GM12878 (cell line): ENCODE results near the gene OGFOD2. TPM values are rescaled to one million over a fixed set of nuclear protein-coding genes. Genes with fewer than 3 reads are reported as not detected.

Experiments used
- ATAC-seq: fragments of 200-7000 bp; cut with Tn5 transposase; 3 replicates; pipeline ENCODE4 v1.9.1; 2020; ENCODE audit warnings: mild to moderate bottlenecking, moderate library complexity
- BruUV-seq: library from RNA; stranded (reverse); fragments of 400-500 nt; replicated peaks from 2 replicates; lab custom pipeline; 2021; lab: Mats Ljungman, UMichigan
- CTCF ChIA-PET: fragments of 300-600 bp; sonication (Branson Sonifier 250); formaldehyde crosslinking; extraction: SDS; loops from one replicate; lab custom pipeline; 2021; ENCODE audit warnings: inconsistent platforms; lab: Yijun Ruan, JAX
- POLR2A ChIA-PET: fragments of 350-600 bp; formaldehyde crosslinking; extraction: SDS; loops from one replicate; lab custom pipeline; 2021; ENCODE audit warnings: inconsistent platforms; lab: Charles Lee
- RAD21 ChIA-PET: fragments of 300-600 bp; sonication (Branson Sonifier 250); formaldehyde crosslinking; loops from one replicate; lab custom pipeline; 2023; ENCODE audit warnings: antibody characterized with exemption; ENCODE audit not compliant: unreplicated experiment; lab: Charles Lee
- SMC1A ChIA-PET: fragments of 300-600 bp; sonication (Branson Sonifier 250); formaldehyde crosslinking; loops from one replicate; lab custom pipeline; 2023; ENCODE audit not compliant: unreplicated experiment, uncharacterized antibody; lab: Charles Lee
- DNase-seq: peaks from one replicate; pipeline ENCODE4 v3.0.0-alpha.2; 2011; ENCODE audit warnings: low read depth, low spot score
- FAIRE-seq: peaks from 3 replicates; lab custom pipeline; 2011; peaks lifted over from hg19 to GRCh38; lab: Jason Lieb, UNC
- H2AFZ ChIP-seq: 2 replicates; pipeline ENCODE4 v1.6.0; 2011; ENCODE audit warnings: low read depth, low read length, control low read depth; ENCODE audit not compliant: control insufficient read depth
- H3K27ac ChIP-seq: 2 replicates; pipeline ENCODE4 v1.5.1; 2011; ENCODE audit warnings: control low read depth; ENCODE audit not compliant: control insufficient read depth, insufficient read depth
- H3K27me3 ChIP-seq, 2 experiments: replicated peaks in 1 of 2; 2 replicates each; pipeline versions ENCODE4 v1.6.0 to v1.6.1; 2011; ENCODE audit warnings: low read length in 1 of 2; ENCODE audit not compliant: control insufficient read depth in 2 of 2, insufficient read depth in 2 of 2
- H3K36me3 ChIP-seq, 2 experiments: 2 replicates each; pipeline ENCODE4 v1.5.1; 2011; ENCODE audit warnings: low read length in 1 of 2; ENCODE audit not compliant: control insufficient read depth in 2 of 2, insufficient read depth in 2 of 2
- H3K4me1 ChIP-seq: 2 replicates; pipeline ENCODE4 v1.6.1; 2011; ENCODE audit warnings: mild to moderate bottlenecking, low read length, moderate library complexity, mixed read lengths; ENCODE audit not compliant: control insufficient read depth, insufficient read depth
- H3K4me2 ChIP-seq: 2 replicates; pipeline ENCODE4 v1.6.0; 2011; ENCODE audit warnings: control low read depth; ENCODE audit not compliant: control insufficient read depth, insufficient read depth
- H3K4me3 ChIP-seq: fragments of 200-600 bp; sonication (generic); 2 replicates; pipeline ENCODE4 v1.5.1; 2016
- H3K79me2 ChIP-seq: 2 replicates; pipeline ENCODE4 v1.6.0; 2011; ENCODE audit warnings: low read length; ENCODE audit not compliant: control insufficient read depth, insufficient read depth
- H3K9ac ChIP-seq: 2 replicates; pipeline ENCODE4 v1.8.0; 2011; ENCODE audit warnings: low read length, control low read depth, mixed read lengths; ENCODE audit not compliant: control insufficient read depth, insufficient read depth
- H3K9me3 ChIP-seq: replicated peaks from 3 replicates; pipeline ENCODE4 v1.5.1; 2011; ENCODE audit warnings: mild to moderate bottlenecking, low read length; ENCODE audit not compliant: control insufficient read depth, insufficient read depth
- H4K20me1 ChIP-seq: 2 replicates; pipeline ENCODE4 v1.6.0; 2011; ENCODE audit not compliant: control insufficient read depth, insufficient read depth
- BHLHE40 ChIP-seq, 2 experiments: fragments of 450-650 bp in 1 of 2; IDR thresholded peaks; 2 replicates each; pipeline ENCODE4 v1.6.1; 2011 to 2017; ENCODE audit warnings: low read depth in 2 of 2, borderline replicate concordance in 1 of 2, improper control_type of control experiment in 1 of 2, low read length in 1 of 2, mild to moderate bottlenecking in 1 of 2
- CBX3 ChIP-seq: fragments of 200-600 bp; sonication (generic); IDR thresholded peaks from 2 replicates; pipeline ENCODE4 v1.6.1; 2016; ENCODE audit warnings: low read depth, borderline replicate concordance
- GABPA ChIP-seq: IDR thresholded peaks from 2 replicates; pipeline ENCODE4 v1.6.1; 2014; ENCODE audit warnings: antibody characterized with exemption, low read depth, mild to moderate bottlenecking, inconsistent platforms
- KAT2A ChIP-seq: conservative IDR thresholded peaks from 2 replicates; pipeline ENCODE4 v1.6.1; 2011; ENCODE audit warnings: low read depth, low read length; ENCODE audit not compliant: control insufficient read depth
- MEF2B ChIP-seq: fragments of 450-650 bp; IDR thresholded peaks from 2 replicates; pipeline ENCODE4 v1.6.1; 2018; ENCODE audit warnings: mild to moderate bottlenecking, moderate library complexity; ENCODE audit not compliant: partially characterized antibody, poor library complexity, severe bottlenecking
- NR2F1 ChIP-seq: fragments of 450-650 bp; conservative IDR thresholded peaks from 2 replicates; pipeline ENCODE4 v1.6.1; 2017; ENCODE audit warnings: mild to moderate bottlenecking
- POU2F2 ChIP-seq: IDR thresholded peaks from 3 replicates; pipeline ENCODE4 v1.6.1; 2011; ENCODE audit warnings: low read depth, mild to moderate bottlenecking, low read length, borderline replicate concordance
- SUZ12 ChIP-seq: fragments of 200-600 bp; sonication (generic); IDR thresholded peaks from one replicate; pipeline ENCODE4 v1.6.1; 2018; ENCODE audit warnings: antibody characterized with exemption, mild to moderate bottlenecking; ENCODE audit not compliant: unreplicated experiment
- TBL1XR1 ChIP-seq: IDR thresholded peaks from 2 replicates; pipeline ENCODE4 v1.6.1; 2012; ENCODE audit warnings: low read depth, low read length, improper control_type of control experiment
- ZNF384 ChIP-seq: IDR thresholded peaks from 2 replicates; pipeline ENCODE4 v1.6.1; 2012; ENCODE audit warnings: low read depth, mild to moderate bottlenecking, low read length, improper control_type of control experiment, borderline replicate concordance
- WGBS: methylation state at CpG from one replicate; pipeline ENCODE4 v1.1.6; 2016; ENCODE audit warnings: low lambda C conversion rate; ENCODE audit not compliant: insufficient replicate concordance, insufficient coverage; ENCODE audit errors: missing lambda C conversion rate; 5-methylcytosine and 5-hydroxymethylcytosine counted together
- in situ Hi-C: fragments of 300-500 bp; cut with MboI; formaldehyde crosslinking; loops from 9 replicates; pipeline ENCODE4 v1.14.3; 2018; ENCODE audit warnings: mixed read lengths
- intact Hi-C: fragments of 100-400 bp; cut with micrococcal nuclease; formaldehyde crosslinking; loops from one replicate; pipeline ENCODE4 v1.14.2; 2022; ENCODE audit not compliant: unreplicated experiment
- polyA plus RNA-seq, 11 experiments: library from polyadenylated mRNA; depleted of rRNA in 4 of 11; unstranded in 6 of 11; stranded (reverse) in 5 of 11; fragments of >200 nt; fragmentation: Nextera tagmentation in 4 of 11; fragmentation: Illumina TruSeq in 1 of 11; extraction: Ambion mirVana in 4 of 11; extraction: Trizol in 1 of 11; gene quantifications; 1 replicate in 1 of 11; 2 replicates in 10 of 11; pipeline versions ENCODE4 v1.2.1 to v1.2.3, GENCODE V29; 2011 to 2016; ENCODE audit warnings: inconsistent platforms in 2 of 11, missing spikeins in 2 of 11, low read depth in 1 of 11
- total RNA-seq, 4 experiments: library from RNA; depleted of rRNA in 3 of 4; stranded (reverse); fragments of >200 nt in 3 of 4; fragmentation: Illumina TruSeq in 1 of 4; extraction: Trizol in 1 of 4; gene quantifications; 2 replicates each; pipeline versions ENCODE4 v1.2.1 to v1.2.3, GENCODE V29; 2013 to 2021
- TF ChIP-seq, protein P1 (sequence below): fragments of 450-650 bp; formaldehyde crosslinking; IDR thresholded peaks from 2 replicates; pipeline ENCODE4 v1.4.0; 2022; ENCODE audit warnings: mild to moderate bottlenecking, moderate library complexity
- TF ChIP-seq, protein P2 (sequence below): fragments of 450-650 bp; IDR thresholded peaks from 2 replicates; pipeline ENCODE4 v1.6.1; 2017; ENCODE audit warnings: antibody characterized with exemption, mild to moderate bottlenecking, moderate library complexity
- TF ChIP-seq, protein P3 (sequence below), 3 experiments: IDR thresholded peaks in 2 of 3; conservative IDR thresholded peaks in 1 of 3; 2 replicates each; pipeline ENCODE4 v1.5.1; 2011; ENCODE audit warnings: low read depth in 3 of 3, low read length in 3 of 3, mild to moderate bottlenecking in 3 of 3, control low read depth in 2 of 3, moderate library complexity in 2 of 3, inconsistent platforms in 1 of 3, mixed read lengths in 1 of 3; ENCODE audit not compliant: control insufficient read depth in 2 of 3, insufficient read depth in 1 of 3; ENCODE audit errors: extremely low read depth in 1 of 3

Gene OGFOD2
- total and polyA plus RNA-seq, 10 of the 15 experiments (the other 5 are each of a cell fraction or from before 2014, with no cell fraction given) = 0.93 to 29.2 (median 16.3) TPM

DNA sequence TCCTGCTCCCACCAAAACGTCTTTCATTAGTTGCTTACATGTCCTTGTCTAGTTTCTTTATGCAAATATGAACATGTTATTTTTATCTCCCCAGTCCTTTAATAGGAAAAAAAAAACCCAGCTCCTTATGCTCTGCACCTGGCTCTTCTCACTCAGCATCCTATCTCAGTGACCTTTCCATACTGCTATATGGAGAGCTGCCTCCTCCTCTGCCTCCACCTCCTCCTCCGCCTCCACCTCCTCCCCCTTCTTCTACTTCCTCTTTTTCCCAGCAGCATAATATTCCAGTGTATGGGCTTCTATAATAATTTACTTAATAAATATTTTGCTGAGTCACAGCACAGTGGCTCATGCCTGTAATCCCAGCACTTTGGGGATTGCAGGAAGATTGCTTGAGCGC lies 40.3 kb upstream of the OGFOD2 start:
- peak; percentile 65 for ATAC-seq
- no peaks in the 10 kb centered on the region for H4K20me1 ChIP-seq
- H3K27ac ChIP-seq = peak overlapping the region; percentile 71
- no peaks in the 10 kb centered on the region for H3K79me2 ChIP-seq
- no peaks in the 10 kb centered on the region for H3K36me3 ChIP-seq
- no peak overlapping the region for H3K4me3 ChIP-seq
- no TSS peak for BruUV-seq
- CTCF ChIA-PET = interaction anchor here (0.6 to 1.3 kb wide), 2 partner anchors 20 to 504 kb away, joined by 3 to 4 read pairs; no protein-coding TSS in a partner anchor
- RAD21 ChIA-PET = interaction anchor here (0.9 to 1.6 kb wide), 2 partner anchors 33 to 64 kb away, joined by 3 to 7 read pairs; no protein-coding TSS in a partner anchor
- peak; percentile 83 for FAIRE-seq
- H2AFZ ChIP-seq = no peak overlapping the region
- no peak overlapping the region for H3K9ac ChIP-seq
- 60% methylated on average over 3 of the region's 3 CpGs for WGBS
- in situ Hi-C loops (no loop called here), intact Hi-C loops (no loop called here)
- H3K27me3 ChIP-seq = no peaks in the 10 kb centered on the region
- DNase-seq = peak; percentile 45
- POLR2A ChIA-PET = interaction anchor here (0.6 to 0.7 kb wide), 2 partner anchors 43 to 119 kb away, joined by 3 read pairs; no protein-coding TSS in a partner anchor
- SMC1A ChIA-PET = interaction anchor here (0.7 to 1.5 kb wide), 4 partner anchors 33 to 47 kb away, joined by 3 to 5 read pairs (median 4); no protein-coding TSS in a partner anchor
- H3K9me3 ChIP-seq = no peaks in the 10 kb centered on the region
- no peak overlapping the region; the same call in 1 of the 2 replicates for H3K4me2 ChIP-seq
- peaks cover 44% of the 10 kb centered on the region for H3K4me1 ChIP-seq
- no peak for TF ChIP-seq KAT2A
- TF ChIP-seq NR2F1 = no peak
- TF ChIP-seq POU2F2 = peak; percentile 40; the same call in 1 of the 3 replicates
- no peak for TF ChIP-seq GABPA
- TF ChIP-seq ZNF384 = peak; percentile 70
- TF ChIP-seq, protein P1, sequence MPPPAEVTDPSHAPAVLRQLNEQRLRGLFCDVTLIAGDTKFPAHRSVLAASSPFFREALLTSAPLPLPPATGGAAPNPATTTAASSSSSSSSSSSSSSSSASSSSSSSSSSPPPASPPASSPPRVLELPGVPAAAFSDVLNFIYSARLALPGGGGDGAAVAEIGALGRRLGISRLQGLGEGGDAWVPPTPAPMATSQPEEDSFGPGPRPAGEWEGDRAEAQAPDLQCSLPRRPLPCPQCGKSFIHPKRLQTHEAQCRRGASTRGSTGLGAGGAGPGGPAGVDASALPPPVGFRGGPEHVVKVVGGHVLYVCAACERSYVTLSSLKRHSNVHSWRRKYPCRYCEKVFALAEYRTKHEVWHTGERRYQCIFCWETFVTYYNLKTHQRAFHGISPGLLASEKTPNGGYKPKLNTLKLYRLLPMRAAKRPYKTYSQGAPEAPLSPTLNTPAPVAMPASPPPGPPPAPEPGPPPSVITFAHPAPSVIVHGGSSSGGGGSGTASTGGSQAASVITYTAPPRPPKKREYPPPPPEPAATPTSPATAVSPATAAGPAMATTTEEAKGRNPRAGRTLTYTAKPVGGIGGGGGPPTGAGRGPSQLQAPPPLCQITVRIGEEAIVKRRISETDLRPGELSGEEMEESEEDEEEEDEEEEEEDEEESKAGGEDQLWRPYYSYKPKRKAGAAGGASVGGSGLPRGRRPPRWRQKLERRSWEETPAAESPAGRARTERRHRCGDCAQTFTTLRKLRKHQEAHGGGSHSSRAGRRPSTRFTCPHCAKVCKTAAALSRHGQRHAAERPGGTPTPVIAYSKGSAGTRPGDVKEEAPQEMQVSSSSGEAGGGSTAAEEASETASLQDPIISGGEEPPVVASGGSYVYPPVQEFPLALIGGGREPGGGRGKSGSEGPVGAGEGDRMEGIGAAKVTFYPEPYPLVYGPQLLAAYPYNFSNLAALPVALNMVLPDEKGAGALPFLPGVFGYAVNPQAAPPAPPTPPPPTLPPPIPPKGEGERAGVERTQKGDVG (CRISPR knock-in tag) = no peak
- TF ChIP-seq BHLHE40 (IDR thresholded peaks at IDR 0.05; ENCODE audit: borderline replicate concordance in 1 of 2, low read depth in 2 of 2, low read length in 1 of 2) = no peak
- no peak for TF ChIP-seq CBX3
- no peak for TF ChIP-seq MEF2B
- TF ChIP-seq SUZ12 = no peak
- TF ChIP-seq, protein P2, sequence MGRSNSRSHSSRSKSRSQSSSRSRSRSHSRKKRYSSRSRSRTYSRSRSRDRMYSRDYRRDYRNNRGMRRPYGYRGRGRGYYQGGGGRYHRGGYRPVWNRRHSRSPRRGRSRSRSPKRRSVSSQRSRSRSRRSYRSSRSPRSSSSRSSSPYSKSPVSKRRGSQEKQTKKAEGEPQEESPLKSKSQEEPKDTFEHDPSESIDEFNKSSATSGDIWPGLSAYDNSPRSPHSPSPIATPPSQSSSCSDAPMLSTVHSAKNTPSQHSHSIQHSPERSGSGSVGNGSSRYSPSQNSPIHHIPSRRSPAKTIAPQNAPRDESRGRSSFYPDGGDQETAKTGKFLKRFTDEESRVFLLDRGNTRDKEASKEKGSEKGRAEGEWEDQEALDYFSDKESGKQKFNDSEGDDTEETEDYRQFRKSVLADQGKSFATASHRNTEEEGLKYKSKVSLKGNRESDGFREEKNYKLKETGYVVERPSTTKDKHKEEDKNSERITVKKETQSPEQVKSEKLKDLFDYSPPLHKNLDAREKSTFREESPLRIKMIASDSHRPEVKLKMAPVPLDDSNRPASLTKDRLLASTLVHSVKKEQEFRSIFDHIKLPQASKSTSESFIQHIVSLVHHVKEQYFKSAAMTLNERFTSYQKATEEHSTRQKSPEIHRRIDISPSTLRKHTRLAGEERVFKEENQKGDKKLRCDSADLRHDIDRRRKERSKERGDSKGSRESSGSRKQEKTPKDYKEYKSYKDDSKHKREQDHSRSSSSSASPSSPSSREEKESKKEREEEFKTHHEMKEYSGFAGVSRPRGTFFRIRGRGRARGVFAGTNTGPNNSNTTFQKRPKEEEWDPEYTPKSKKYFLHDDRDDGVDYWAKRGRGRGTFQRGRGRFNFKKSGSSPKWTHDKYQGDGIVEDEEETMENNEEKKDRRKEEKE = no peak
- TF ChIP-seq TBL1XR1 = no peak
- TF ChIP-seq, protein P3, sequence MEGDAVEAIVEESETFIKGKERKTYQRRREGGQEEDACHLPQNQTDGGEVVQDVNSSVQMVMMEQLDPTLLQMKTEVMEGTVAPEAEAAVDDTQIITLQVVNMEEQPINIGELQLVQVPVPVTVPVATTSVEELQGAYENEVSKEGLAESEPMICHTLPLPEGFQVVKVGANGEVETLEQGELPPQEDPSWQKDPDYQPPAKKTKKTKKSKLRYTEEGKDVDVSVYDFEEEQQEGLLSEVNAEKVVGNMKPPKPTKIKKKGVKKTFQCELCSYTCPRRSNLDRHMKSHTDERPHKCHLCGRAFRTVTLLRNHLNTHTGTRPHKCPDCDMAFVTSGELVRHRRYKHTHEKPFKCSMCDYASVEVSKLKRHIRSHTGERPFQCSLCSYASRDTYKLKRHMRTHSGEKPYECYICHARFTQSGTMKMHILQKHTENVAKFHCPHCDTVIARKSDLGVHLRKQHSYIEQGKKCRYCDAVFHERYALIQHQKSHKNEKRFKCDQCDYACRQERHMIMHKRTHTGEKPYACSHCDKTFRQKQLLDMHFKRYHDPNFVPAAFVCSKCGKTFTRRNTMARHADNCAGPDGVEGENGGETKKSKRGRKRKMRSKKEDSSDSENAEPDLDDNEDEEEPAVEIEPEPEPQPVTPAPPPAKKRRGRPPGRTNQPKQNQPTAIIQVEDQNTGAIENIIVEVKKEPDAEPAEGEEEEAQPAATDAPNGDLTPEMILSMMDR (IDR thresholded peaks at IDR 0.05 in 2 of 3, conservative IDR thresholded peaks at IDR 0.05 in 1 of 3; ENCODE audit: control insufficient read depth in 2 of 3, extremely low read depth in 1 of 3, insufficient read depth in 1 of 3, low read depth in 3 of 3, low read length in 3 of 3) = no peak
